Measurements from ENCODE around the gene AP3B2.
"Not testable (repeated sequence)": the region's sequence is repeated elsewhere in the genome, so short reads cannot be mapped to it uniquely, and the experiment has no call there.

The AP3B2 gene

GRCh38 chr15:82709421-82710207, at the start of gene AP3B2:
TSS of gene AP3B2 (minus strand) at chr15:82709875. CDS start at chr15:82709706, 169 bp downstream.
- DNase-seq, result peak in 1 of 2 donors; percentile 36

- no peak for DNase-seq
Observed at GRCh38 chr15:82751308-82751707, 41.6 kb upstream of the AP3B2 start.

GRCh38 chr15:82750831-82751180, 41.1 kb upstream of the AP3B2 start:
- DNase-seq, result no peak

GRCh38 chr15:82749951-82750830, 40.5 kb upstream of the AP3B2 start:
- peak; percentile 53 to 88 for DNase-seq

- no peak for DNase-seq
Observed at GRCh38 chr15:82748315-82748714, 38.6 kb upstream of the AP3B2 start.

- no peak for DNase-seq
Observed at GRCh38 chr15:82743810-82744209, 34.1 kb upstream of the AP3B2 start.

- no peak for DNase-seq
Observed at GRCh38 chr15:82742134-82742533, 32.5 kb upstream of the AP3B2 start.

GRCh38 chr15:82739086-82739485, 29.4 kb upstream of the AP3B2 start:
- no peak for DNase-seq

- no peak for DNase-seq
Observed at GRCh38 chr15:82737975-82738374, 28.3 kb upstream of the AP3B2 start.

GRCh38 chr15:82731527-82731926, 21.9 kb upstream of the AP3B2 start:
- no peak for DNase-seq

- no peak for DNase-seq
Observed at GRCh38 chr15:82730022-82730530, 20.4 kb upstream of the AP3B2 start.

GRCh38 chr15:82726816-82727215, 17.1 kb upstream of the AP3B2 start:
- no peak for DNase-seq

- no peak for DNase-seq
Observed at GRCh38 chr15:82715003-82715402, 5.3 kb upstream of the AP3B2 start.

GRCh38 chr15:82714016-82714415, 4.3 kb upstream of the AP3B2 start:
- no peak for DNase-seq

- DNase-seq, result no peak
Observed at GRCh38 chr15:82712036-82712435, 2.4 kb upstream of the AP3B2 start.

GRCh38 chr15:82710926-82711490, 1.3 kb upstream of the AP3B2 start:
- DNase-seq, result no peak

- DNase-seq, result no peak
Observed at GRCh38 chr15:82710208-82710555, 507 bp upstream of the AP3B2 start.

- DNase-seq, result peak in 1 of 2 donors; percentile 31
Observed at GRCh38 chr15:82709081-82709420, 624 bp downstream of the AP3B2 start.

- not testable (repeated sequence) for DNase-seq
Observed at GRCh38 chr15:82705856-82706255, 3.8 kb downstream of the AP3B2 start.

GRCh38 chr15:82699726-82700125, 9.9 kb downstream of the AP3B2 start:
- DNase-seq, result no peak

GRCh38 chr15:82698711-82699345, 10.8 kb downstream of the AP3B2 start:
- no peak for DNase-seq

GRCh38 chr15:82697735-82698407, 11.8 kb downstream of the AP3B2 start:
- DNase-seq, result no peak

GRCh38 chr15:82692171-82692570, 17.5 kb downstream of the AP3B2 start:
- no peak for DNase-seq
